ENCODE data around the gene ZNF280B. TPM values are rescaled to one million over a fixed set of nuclear protein-coding genes. Genes with fewer than 3 reads are reported as not detected.

ZNF280B gene
- total RNA-seq, 5 donors from 2014 or later (not counting 1 experiment from before 2014, with no cell fraction given) = 1.8 to 2.1 (median 1.9) TPM

GRCh38 chr22:22440188-22440587 is 68.4 kb downstream of the ZNF280B start:
- Histone ChIP-seq H3K27ac (ENCODE audit: low read length) (no peak overlapping the region), H3K9me3 (no peaks in the 10 kb centered on the region), H3K4me1 (ENCODE audit: control insufficient read depth in 1 of 2, extremely low read depth in 1 of 2, insufficient read depth in 2 of 2, low read length in 2 of 2) (no peaks in the 10 kb centered on the region), H3K27me3 (replicated peaks in 1 of 2; ENCODE audit: control insufficient read depth in 2 of 2, extremely low read depth in 1 of 2, insufficient read depth in 2 of 2, low read length in 1 of 2) (peaks cover 0 to 19% of the 10 kb centered on the region in 2 experiments), H3K4me3 (ENCODE audit: control insufficient read depth in 1 of 2, extremely low read depth in 1 of 2, low read length in 1 of 2) (no peak overlapping the region), H3K36me3 (ENCODE audit: control insufficient read depth in 2 of 2, extremely low read depth in 1 of 2, insufficient read depth in 1 of 2, low read length in 1 of 2) (no peaks in the 10 kb centered on the region)
- H3K27me3 Mint-ChIP-seq = peaks cover 41 to 61% of the 10 kb centered on the region in 2 donors
- H3K9me3 Mint-ChIP-seq = peaks cover 0 to 4% (median 2%) of the 10 kb centered on the region in 3 donors
- ChIA-PET CTCF (no interaction called here), POLR2A (interaction anchor here in 1 of 2 donors (0.6 kb wide), 1 partner anchor 181 kb away, joined by 3 read pairs; no protein-coding TSS in a partner anchor)
- ATAC-seq (replicated peaks in 1 of 4) (no peak), DNase-seq (no peak)
- no peak overlapping the region for H3K27ac Mint-ChIP-seq
- no CpG with 5 or more reads among the region's 1 CpG for WGBS (ENCODE audit: insufficient coverage)
- H3K4me1 Mint-ChIP-seq = no peaks in the 10 kb centered on the region
- H3K4me3 Mint-ChIP-seq = no peak overlapping the region
- H3K36me3 Mint-ChIP-seq = no peaks in the 10 kb centered on the region

Other genes with a start within 250 kb of the ZNF280B start
- not detected for gene ZNF280A, start 11.5 kb upstream of the ZNF280B start, total RNA-seq
- 1 to 10 TPM in 3 of 5 donors, not detected in 2; 1.7 to 2.7 (median 2.0) TPM for gene PRAME, start 50.5 kb upstream of the ZNF280B start, total RNA-seq
- not detected for gene GGTLC2, start 135.9 kb upstream of the ZNF280B start, total RNA-seq